Measurements from ENCODE around the gene FNDC3B.

DNA sequence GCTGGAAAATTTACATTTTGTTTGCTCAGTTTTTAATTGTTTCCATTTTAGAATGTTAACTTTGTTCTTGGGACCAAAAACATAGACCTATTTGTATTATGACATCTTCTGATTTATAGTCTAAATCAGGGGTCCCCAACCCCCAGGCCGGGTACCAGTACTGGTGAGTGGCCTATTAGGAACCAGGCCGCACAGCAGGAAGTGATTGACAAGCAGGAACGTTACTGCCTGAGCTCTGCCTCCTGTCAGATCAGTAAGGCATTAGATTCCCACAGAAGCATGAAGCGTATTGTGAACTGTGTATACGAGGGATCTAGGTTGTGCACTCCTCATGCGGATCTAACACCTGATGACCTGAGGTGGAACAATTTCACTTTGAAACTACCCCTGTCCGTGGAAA is 357.0 kb downstream of the FNDC3B start:
- TF ChIP-seq CTCF (IDR thresholded peaks at IDR 0.05; ENCODE audit: low read length), result no peak
- no peak for TF ChIP-seq EZH2 (optimal IDR thresholded peaks at IDR 0.05; ENCODE audit: low read depth, low read length)
